Adipose tissue (tissue), 3 donors: ENCODE results near the gene TSC22D4. TPM values are rescaled to one million over a fixed set of nuclear protein-coding genes. Genes with fewer than 3 reads are reported as not detected.
A peak's percentile ranks its signal among the peaks of the same experiment; 100 is the strongest.

Experiments
- H3K27ac ChIP-seq: one replicate; pipeline ENCODE4 v1.5.1; 2013; ENCODE audit warnings: low read depth, low read length
- WGBS, 3 donors: extraction: QIAGEN DNeasy Blood & Tissue Kit; methylation state at CpG; one replicate each; pipeline ENCODE4 v1.1.7; 2013; 5-methylcytosine and 5-hydroxymethylcytosine counted together
- polyA plus RNA-seq, 3 donors: library from polyadenylated mRNA; stranded (reverse); fragments of 200-250 nt; gene quantifications; one replicate each; pipeline ENCODE4 v1.2.3, GENCODE V29; 2013
- donor health status: healthy with polysubstance abuse.
- donor health status: Bipolar disorder and iron deficiency.
- donor health status: healthy.

Gene TSC22D4
- polyA plus RNA-seq, 3 donors: 20.6 to 49.0 (median 27.0) TPM

GRCh38 chr7:100434297-100435144 lies 44.5 kb downstream of the TSC22D4 start:
- 80 to 86% (median 85%) methylated on average over 22 of the region's 22 CpGs for WGBS, 3 donors
- no peak overlapping the region for H3K27ac ChIP-seq

DNA sequence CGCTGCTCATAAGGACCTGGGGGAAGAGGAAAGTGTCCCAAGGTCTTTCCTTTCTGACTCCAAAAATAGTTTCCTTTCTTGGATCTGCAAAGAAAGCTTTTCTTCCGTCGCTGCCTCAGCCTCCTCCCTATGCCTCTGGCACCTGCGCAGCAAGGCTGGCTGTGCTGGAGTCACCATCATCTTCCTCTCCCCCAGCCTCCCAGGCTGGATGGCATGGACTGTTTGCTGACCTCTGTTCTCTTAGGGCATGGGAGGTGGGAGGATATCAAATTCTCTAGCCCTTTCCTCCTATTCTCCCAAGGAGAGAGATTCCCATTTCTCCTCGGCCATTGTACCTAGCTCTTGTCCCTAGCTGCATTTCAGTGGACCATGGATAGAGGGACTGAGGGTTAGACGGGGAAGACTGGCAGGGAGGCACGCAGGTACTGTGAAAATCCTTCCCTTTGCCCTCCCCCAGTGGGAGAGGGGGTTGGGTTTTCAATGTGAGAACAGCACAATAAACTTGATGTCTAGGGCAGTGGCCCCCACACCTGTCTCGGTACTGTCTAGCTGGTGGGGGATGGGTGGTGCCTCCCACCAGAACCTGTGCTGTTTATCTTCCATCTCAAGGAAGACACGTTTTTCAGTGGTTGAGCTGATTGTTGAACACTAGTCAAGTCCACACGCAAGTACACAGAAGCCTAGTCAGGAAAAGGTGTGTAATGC lies 45.3 kb downstream of the TSC22D4 start:
- no peak overlapping the region for H3K27ac ChIP-seq
- WGBS, 3 donors: 76 to 77% (median 76%) methylated on average over 10 of the region's 10 CpGs

GRCh38 chr7:100433276-100433591 lies 45.8 kb downstream of the TSC22D4 start:
- WGBS, 3 donors: 53 to 71% (median 69%) methylated on average over 4 of the region's 4 CpGs
- H3K27ac ChIP-seq: no peak overlapping the region

DNA sequence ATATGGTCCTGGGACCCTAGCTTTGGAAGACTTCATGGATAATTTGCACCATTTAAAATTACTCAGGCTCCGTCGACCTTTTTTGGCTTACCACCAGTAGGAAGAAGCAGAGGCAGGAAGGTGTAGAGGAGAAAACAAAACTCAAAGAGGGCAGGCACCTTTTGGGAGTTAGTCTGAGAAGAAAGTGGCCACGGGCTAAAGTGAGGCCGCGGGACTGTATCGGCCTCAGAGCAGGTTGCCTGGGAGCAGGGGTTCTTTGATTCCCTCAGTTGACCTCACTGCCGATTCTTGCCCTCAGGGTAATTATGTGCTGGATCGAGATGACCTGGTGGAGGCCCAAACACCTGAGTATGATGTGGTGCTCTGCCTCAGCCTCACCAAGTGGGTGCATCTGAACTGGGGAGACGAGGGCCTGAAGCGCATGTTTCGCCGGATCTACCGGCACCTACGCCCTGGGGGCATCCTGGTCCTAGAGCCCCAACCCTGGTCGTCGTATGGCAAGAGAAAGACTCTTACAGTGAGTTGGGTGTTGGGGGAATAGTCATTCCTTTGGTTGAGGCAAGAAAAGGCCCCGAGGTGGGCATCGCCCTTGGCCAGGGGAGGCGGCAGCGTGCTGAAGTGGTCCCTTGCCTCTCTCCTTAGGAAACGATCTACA lies 46.3 kb downstream of the TSC22D4 start:
- no peak overlapping the region for H3K27ac ChIP-seq
- 82 to 88% (median 84%) methylated on average over 21 of the region's 21 CpGs for WGBS, 3 donors

DNA sequence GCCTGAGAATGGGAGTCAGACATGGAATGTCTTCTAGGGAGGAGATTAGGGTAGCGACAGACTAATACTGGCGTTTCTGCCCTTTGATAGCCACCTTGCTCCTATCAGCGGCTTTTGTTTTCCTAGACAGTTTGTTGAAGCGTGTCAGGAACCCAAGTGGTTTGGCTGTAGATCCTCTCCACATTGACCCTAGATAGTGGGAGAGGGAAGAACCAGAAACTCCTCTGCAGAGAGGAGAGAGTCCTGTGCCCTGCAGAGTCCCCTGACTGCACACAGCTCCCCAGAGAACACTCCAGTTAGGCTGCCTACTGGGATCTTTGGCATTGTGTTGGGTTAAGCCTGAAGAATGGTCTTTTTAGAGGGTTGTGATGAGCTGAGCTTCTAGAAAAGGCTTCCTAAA lies 47.0 kb downstream of the TSC22D4 start:
- 41 to 88% (median 83%) methylated on average over 4 of the region's 4 CpGs for WGBS, 3 donors
- no peak overlapping the region for H3K27ac ChIP-seq

GRCh38 chr7:100431286-100431735 lies 47.7 kb downstream of the TSC22D4 start:
- no peak overlapping the region for H3K27ac ChIP-seq

DNA sequence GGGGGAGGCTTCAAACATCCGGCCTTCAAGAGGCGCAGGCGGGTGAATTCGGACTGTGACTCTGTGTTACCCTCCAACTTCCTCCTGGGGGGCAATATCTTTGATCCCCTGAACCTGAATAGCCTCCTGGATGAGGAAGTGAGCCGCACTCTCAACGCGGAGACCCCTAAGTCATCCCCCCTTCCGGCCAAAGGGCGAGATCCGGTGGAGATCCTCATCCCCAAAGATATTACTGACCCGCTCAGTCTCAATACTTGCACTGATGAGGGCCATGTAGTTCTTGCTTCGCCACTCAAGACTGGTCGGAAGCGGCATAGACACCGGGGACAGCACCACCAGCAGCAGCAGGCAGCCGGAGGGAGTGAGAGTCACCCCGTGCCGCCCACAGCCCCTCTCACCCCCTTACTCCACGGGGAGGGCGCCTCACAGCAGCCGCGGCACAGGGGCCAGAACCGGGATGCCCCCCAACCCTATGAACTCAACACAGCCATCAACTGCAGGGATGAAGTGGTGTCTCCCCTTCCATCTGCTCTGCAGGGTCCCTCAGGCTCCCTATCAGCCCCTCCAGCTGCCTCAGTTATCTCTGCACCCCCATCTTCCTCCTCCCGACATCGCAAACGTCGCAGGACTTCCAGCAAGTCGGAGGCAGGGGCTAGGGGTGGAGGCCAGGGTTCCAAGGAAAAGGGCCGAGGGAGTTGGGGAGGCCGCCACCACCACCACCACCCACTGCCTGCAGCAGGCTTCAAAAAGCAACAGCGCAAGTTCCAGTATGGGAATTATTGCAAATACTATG lies 48.3 kb downstream of the TSC22D4 start:
- 17 to 28% (median 18%) methylated on average over 31 of the region's 31 CpGs for WGBS, 3 donors
- H3K27ac ChIP-seq: peak overlapping the region; percentile 76

More at GRCh38 chr7:100431286-100431735, 47.7 kb downstream of the TSC22D4 start:
- 79 to 87% (median 81%) methylated on average over 23 of the region's 23 CpGs for WGBS, 3 donors

DNA sequence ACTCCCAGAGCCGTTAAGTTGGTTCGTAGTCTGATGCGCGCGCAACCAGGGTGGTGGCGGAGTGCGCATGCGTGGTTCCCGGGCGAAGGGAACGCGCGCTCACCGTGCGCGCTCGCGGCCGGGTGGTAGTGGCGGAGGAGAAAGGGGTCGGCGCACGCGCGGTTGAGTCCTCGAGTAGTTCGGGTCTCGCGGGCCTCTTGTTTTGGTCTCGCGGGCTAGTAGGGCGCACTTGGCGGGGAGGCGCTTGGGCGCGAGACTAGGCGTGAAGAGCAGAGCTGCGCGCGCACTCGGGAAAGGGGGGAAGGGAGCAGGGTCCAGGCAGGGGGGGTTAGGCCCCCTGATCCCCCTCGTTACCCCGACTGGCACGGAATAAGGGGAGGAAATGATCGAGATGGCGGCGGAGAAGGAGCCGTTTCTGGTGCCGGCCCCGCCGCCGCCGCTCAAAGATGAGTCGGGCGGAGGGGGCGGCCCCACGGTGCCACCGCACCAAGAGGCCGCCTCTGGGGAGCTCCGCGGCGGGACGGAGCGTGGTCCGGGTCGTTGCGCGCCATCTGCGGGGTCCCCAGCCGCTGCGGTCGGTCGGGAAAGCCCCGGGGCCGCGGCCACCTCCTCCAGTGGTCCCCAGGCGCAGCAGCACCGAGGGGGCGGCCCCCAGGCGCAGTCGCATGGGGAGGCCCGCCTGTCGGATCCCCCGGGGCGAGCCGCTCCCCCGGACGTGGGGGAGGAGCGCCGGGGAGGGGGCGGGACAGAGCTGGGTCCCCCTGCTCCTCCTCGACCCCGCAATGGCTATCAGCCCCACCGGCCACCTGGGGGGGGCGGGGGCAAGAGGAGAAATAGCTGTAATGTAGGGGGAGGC lies 49.1 kb downstream of the TSC22D4 start, which contains the start of gene MEPCE:
Gene MEPCE (plus strand): TSS at position 195 of the 856 bp plus-strand sequence. CDS start 188 bp downstream, at position 383.
- peak within 1 kb of the TSS; percentile 93 for H3K27ac ChIP-seq
- 0 to 1% (median 1%) methylated on average over 86 to 95 of the region's 95 CpGs for whole genome bisulfite sequencing, 3 donors

DNA sequence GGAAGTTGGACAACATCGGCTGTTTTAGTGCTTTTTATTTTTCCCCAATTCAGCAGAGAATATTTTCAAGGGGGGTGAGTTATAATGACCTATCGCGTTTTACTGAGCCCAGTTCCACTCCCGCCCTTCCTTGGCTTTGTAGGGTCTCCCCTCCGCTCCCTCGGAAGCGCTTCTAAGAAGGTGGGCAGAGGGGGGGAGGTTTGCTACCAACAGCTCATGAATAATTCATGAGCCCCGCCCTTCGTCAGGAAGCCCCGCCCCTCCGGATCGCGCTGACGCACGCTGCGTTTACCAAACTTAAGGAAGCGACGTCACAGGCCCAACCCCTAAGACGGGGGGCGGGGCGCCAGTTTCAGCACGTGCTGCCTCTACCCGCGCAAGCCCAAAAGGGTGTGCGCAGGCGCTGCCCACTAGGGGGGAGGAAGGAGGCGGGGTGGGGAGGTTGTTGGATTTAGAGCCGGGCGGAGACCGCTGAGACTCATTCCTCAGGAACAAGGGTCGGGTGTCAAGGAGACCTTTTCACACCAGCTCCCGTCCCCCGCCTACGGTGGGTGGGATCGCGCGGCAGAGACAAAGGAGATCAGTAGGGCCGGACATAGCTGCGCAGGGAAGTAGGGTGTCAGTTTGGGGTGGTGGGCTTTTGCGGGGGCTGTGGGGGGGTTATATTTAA lies 49.9 kb downstream of the TSC22D4 start:
- peak overlapping the region; percentile 93 for H3K27ac ChIP-seq
- 0 to 1% (median 0%) methylated on average over 39 to 40 of the region's 40 CpGs for WGBS, 3 donors

GRCh38 chr7:100428199-100428966 lies 50.6 kb downstream of the TSC22D4 start, which contains the start of gene ZCWPW1:
Gene ZCWPW1, minus strand, starts transcription at chr7:100428703. Its CDS starts 8,054 bp downstream, at chr7:100420649.
- 1% methylated on average over 66 of the region's 66 CpGs for WGBS, 3 donors
- peak within 1 kb of the TSS; percentile 93 for H3K27ac ChIP-seq

DNA sequence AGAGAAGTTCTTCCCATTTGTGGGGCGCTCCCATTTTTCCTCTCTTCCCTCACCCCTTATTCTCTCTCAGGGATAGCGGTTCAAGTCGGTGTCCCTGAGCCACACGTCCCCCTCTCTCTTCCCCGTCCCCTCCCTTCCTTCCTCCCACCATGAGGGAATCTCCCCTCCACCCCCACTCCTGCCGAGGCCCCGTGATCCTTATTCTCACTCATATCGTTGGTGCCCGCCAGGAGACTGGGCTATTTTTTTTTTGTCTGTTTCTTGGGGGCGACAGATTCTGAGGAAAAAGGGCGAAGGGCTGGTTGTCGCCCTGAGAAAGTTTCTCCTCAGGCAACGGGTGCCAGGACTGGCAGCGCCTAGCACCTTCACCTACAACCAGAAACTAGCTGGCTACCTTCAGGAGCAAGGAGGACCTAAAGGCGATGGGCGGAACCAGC lies 51.2 kb downstream of the TSC22D4 start:
- 41 to 51% (median 46%) methylated on average over 16 of the region's 16 CpGs for WGBS, 3 donors
- H3K27ac ChIP-seq: no peak overlapping the region

GRCh38 chr7:100426516-100426915 lies 52.5 kb downstream of the TSC22D4 start:
- no peak overlapping the region for H3K27ac ChIP-seq

GRCh38 chr7:100425347-100425746 lies 53.7 kb downstream of the TSC22D4 start:
- no peak overlapping the region for H3K27ac ChIP-seq
- 41 to 72% (median 67%) methylated on average over 1 of the region's 1 CpG for WGBS, 3 donors

GRCh38 chr7:100423315-100423714 lies 55.7 kb downstream of the TSC22D4 start:
- no peak overlapping the region for H3K27ac ChIP-seq
- WGBS, 3 donors: 80 to 93% (median 88%) methylated on average over 6 of the region's 6 CpGs

DNA sequence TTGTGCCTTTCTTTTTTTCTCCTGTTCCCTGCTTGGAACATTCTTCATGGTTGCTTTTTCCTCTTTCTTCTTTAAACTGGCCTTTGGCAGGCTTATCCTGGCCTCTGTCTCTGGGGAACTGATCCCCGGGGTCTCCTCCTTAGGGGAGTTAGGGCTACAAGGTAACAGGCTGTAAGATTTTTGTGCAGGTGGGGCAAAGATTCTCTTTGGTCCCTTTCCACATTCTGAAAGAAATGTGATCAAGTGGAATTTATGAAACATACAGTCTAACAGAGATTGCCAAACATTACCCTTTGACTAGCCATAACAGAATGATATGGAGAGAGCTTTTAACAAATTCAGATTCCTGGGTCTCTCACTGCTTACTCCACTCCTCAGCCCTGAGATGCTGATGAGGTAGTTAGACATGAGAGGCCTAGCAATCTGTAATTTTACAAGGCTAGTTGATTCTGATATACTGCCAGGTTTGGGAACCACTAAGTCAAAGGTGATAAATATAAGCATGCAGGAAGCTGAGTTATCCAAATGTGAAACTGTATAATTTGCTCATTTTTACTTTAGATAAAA lies 59.3 kb downstream of the TSC22D4 start:
- WGBS, 3 donors: 62 to 69% (median 64%) methylated on average over 1 of the region's 1 CpG
- H3K27ac ChIP-seq: no peak overlapping the region
